ENCODE data around the gene ATXN10.

The ATXN10 gene

DNA sequence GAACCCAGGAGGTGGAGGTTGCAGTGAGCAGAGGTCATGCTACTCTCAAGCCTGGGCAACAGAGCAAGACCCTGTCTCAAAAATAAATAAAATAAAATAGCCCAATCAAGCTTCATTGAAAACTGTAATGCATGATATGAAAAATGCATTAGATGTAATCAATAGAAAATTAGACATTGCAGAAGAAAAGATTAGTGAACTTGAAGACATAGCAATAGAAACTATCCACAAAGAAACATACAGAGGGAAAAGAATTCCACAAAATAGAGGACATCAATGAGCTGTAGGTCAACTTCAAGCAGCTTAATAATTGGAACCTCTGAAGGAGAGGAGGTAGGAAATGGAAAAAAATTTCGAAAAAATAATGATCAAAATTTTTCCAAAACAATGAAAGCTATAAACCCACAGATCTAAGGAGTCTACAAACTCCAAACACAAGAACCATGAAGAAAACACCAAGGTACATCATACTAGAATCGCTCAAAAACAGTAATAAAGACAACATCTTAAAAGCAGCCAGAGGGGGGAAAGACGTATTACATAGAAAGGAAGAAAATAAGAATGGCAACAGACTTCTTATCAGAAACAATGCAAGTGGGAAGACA is 201.1 kb downstream of the ATXN10 start:
- no peak overlapping the region for H3K9ac ChIP-seq (ENCODE audit: low read length in 5 of 5)
- H3K27me3 ChIP-seq (ENCODE audit: control insufficient read depth in 5 of 5, insufficient read depth in 4 of 5, low read length in 5 of 5): peaks cover 17 to 37% (median 23%) of the 10 kb centered on the region in 5 donors
- no peaks in the 10 kb centered on the region for H3K36me3 ChIP-seq (ENCODE audit: control insufficient read depth in 5 of 5, insufficient read depth in 5 of 5, low read length in 5 of 5)
- H3K4me3 ChIP-seq (ENCODE audit: low read depth in 1 of 5, low read length in 5 of 5): no peak overlapping the region
- H3K9me3 ChIP-seq (ENCODE audit: control insufficient read depth in 5 of 5, low read length in 5 of 5): peaks cover 3 to 9% (median 7%) of the 10 kb centered on the region in 5 donors
- no peak overlapping the region for H3K27ac ChIP-seq (ENCODE audit: low read depth, low read length)
- no peaks in the 10 kb centered on the region for H3K4me1 ChIP-seq (ENCODE audit: control insufficient read depth in 5 of 5, insufficient read depth in 5 of 5, low read length in 5 of 5)

DNA sequence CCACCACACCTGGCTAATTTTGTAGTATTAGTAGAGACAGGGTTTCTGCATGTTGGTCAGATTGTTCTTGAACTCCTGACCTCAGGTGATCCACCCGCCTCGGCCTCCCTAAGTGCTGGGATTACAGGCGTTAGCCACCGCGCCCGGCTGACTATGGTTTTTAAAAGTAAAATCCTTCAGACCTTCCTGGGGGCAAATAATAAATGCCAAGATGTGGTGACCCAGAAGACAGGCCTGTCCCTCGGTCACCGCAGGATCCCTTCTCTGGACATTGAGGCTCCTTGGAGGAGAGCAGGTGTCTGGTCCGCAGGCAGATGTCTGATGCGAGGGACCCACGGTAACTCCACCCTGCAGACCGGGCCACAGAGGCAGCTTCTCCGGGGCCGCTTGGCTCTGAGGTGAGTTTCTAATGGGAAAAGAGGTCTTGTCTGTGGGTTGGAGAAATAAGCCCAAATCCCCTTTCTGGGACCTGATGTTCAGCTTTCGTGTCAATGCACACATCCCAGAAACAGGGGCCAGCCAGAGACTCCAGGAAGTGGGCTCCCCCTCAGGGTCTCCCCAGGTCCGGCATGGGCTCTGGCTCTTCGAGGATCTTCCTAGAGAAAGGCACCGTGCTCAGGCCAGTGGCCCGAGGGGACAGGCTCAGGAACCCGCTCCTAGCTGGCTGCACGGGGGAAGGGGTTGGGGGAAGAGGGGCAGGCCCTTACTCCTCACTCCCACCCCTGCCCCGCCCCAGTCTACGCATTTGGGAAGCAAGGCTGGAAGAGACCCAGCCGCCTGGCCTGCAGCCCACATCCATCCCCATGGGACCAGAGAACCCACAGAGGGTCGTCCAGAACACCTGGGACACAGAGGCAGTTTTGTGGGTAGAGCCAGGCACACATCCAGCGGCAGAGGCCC is 204.8 kb downstream of the ATXN10 start:
- no peak overlapping the region for H3K9ac ChIP-seq (ENCODE audit: low read length in 5 of 5)
- peaks cover 3 to 9% (median 7%) of the 10 kb centered on the region in 5 donors for H3K9me3 ChIP-seq (ENCODE audit: control insufficient read depth in 5 of 5, low read length in 5 of 5)
- no peak overlapping the region for H3K4me3 ChIP-seq (ENCODE audit: low read depth in 1 of 5, low read length in 5 of 5)
- H3K27me3 ChIP-seq (ENCODE audit: control insufficient read depth in 5 of 5, insufficient read depth in 4 of 5, low read length in 5 of 5): peaks cover 36 to 52% (median 39%) of the 10 kb centered on the region in 5 donors
- H3K4me1 ChIP-seq (ENCODE audit: control insufficient read depth in 5 of 5, insufficient read depth in 5 of 5, low read length in 5 of 5): peaks cover 0 to 7% (median 5%) of the 10 kb centered on the region in 5 donors
- H3K27ac ChIP-seq (ENCODE audit: low read depth, low read length): no peak overlapping the region
- no peaks in the 10 kb centered on the region for H3K36me3 ChIP-seq (ENCODE audit: control insufficient read depth in 5 of 5, insufficient read depth in 5 of 5, low read length in 5 of 5)

DNA sequence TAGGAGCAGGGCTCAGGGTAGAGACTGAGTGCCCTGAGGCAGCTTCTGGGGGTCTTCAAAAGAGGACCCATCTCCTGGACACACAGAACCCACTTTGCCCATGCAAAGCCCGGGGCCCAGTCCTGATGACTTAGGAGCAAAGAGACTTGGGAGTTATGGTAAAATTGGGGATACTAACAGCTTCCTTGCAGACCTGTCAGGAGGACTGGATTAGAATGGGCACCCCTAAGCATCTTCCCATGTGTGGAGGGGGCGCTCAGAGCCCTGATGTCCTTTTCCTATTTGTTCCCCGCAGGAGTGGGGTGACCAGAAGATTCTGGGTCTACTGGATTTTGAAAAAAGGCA is 205.4 kb downstream of the ATXN10 start:
- peaks cover 40 to 58% (median 42%) of the 10 kb centered on the region in 5 donors for H3K27me3 ChIP-seq (ENCODE audit: control insufficient read depth in 5 of 5, insufficient read depth in 4 of 5, low read length in 5 of 5)
- H3K9ac ChIP-seq (ENCODE audit: low read length in 5 of 5): no peak overlapping the region
- H3K9me3 ChIP-seq (ENCODE audit: control insufficient read depth in 5 of 5, low read length in 5 of 5): peaks cover 3 to 9% (median 7%) of the 10 kb centered on the region in 5 donors
- H3K36me3 ChIP-seq (ENCODE audit: control insufficient read depth in 5 of 5, insufficient read depth in 5 of 5, low read length in 5 of 5): no peaks in the 10 kb centered on the region
- H3K27ac ChIP-seq (ENCODE audit: low read depth, low read length): no peak overlapping the region
- no peak overlapping the region for H3K4me3 ChIP-seq (ENCODE audit: low read depth in 1 of 5, low read length in 5 of 5)
- peaks cover 0 to 7% (median 5%) of the 10 kb centered on the region in 5 donors for H3K4me1 ChIP-seq (ENCODE audit: control insufficient read depth in 5 of 5, insufficient read depth in 5 of 5, low read length in 5 of 5)

DNA sequence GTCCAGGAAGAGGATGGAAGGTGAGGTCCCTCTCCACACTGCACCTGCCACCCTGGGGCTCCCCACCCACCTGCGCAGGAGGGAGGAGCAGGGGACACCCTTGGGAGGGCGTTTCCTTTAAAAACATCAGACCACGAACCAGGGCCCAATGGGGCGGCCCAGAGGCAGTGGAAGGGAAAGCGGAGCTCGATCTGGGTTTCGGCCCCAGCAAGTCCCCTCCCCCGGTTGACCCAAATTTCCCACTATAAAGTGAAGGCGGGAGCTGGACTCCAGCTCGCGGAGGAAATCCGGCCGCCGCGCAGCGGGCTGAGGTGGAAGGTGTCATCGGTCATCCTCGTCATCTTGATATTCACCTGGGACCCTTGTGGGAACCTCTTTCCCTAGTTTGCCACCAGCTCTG is 206.0 kb downstream of the ATXN10 start:
- no peaks in the 10 kb centered on the region for H3K36me3 ChIP-seq (ENCODE audit: control insufficient read depth in 5 of 5, insufficient read depth in 5 of 5, low read length in 5 of 5)
- H3K4me3 ChIP-seq (ENCODE audit: low read depth in 1 of 5, low read length in 5 of 5): no peak overlapping the region
- no peak overlapping the region for H3K9ac ChIP-seq (ENCODE audit: low read length in 5 of 5)
- H3K27me3 ChIP-seq (ENCODE audit: control insufficient read depth in 5 of 5, insufficient read depth in 4 of 5, low read length in 5 of 5): peaks cover 46 to 65% (median 49%) of the 10 kb centered on the region in 5 donors
- peaks cover 0 to 7% (median 5%) of the 10 kb centered on the region in 5 donors for H3K4me1 ChIP-seq (ENCODE audit: control insufficient read depth in 5 of 5, insufficient read depth in 5 of 5, low read length in 5 of 5)
- H3K9me3 ChIP-seq (ENCODE audit: control insufficient read depth in 5 of 5, low read length in 5 of 5): peaks cover 0 to 9% (median 4%) of the 10 kb centered on the region in 5 donors
- H3K27ac ChIP-seq (ENCODE audit: low read depth, low read length): no peak overlapping the region

DNA sequence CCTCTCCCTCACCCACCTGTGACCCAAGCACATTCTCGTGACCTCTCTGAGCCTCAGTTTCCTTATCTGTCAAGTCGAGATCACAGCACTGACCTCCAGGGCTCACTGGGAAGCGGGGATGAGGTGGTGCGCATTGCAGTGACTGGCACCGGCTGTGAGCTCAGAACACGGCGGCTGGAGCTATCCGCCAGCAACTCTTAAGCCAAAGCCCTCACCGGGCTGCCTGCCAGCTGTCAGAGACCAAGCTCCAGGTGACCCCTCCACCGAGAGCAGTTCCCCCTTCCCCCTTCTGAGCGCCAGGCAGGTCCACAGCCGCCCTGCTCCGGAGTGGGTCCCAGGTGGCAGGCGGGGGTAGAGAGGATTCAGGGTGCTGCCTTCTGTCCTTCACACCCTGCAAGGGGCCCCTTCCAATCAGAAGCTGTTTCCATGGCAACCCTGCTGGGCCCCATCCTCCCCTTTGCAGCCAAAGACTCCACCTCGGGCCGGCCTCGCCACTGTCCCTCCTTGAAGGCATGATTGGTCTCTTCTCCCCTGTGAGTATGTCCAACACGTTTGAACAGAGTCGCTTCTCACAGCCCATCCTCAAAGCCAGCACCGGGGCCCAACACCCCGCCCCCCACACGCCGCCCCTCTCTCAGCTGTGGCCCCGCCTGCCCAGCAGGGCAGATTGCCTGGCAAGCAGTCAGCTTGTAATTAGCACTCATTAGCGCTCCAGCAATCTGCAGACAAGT is 206.6 kb downstream of the ATXN10 start:
- Histone ChIP-seq H3K4me3 (ENCODE audit: low read depth in 1 of 5, low read length in 5 of 5) (no peak overlapping the region), H3K27ac (ENCODE audit: low read depth, low read length) (no peak overlapping the region), H3K36me3 (ENCODE audit: control insufficient read depth in 5 of 5, insufficient read depth in 5 of 5, low read length in 5 of 5) (no peaks in the 10 kb centered on the region), H3K27me3 (ENCODE audit: control insufficient read depth in 5 of 5, insufficient read depth in 4 of 5, low read length in 5 of 5) (peaks cover 52 to 70% (median 55%) of the 10 kb centered on the region in 5 donors), H3K4me1 (ENCODE audit: control insufficient read depth in 5 of 5, insufficient read depth in 5 of 5, low read length in 5 of 5) (peaks cover 0 to 7% (median 5%) of the 10 kb centered on the region in 5 donors), H3K9ac (ENCODE audit: low read length in 5 of 5) (no peak overlapping the region), H3K9me3 (ENCODE audit: control insufficient read depth in 5 of 5, low read length in 5 of 5) (peaks cover 0 to 4% (median 0%) of the 10 kb centered on the region in 5 donors)

DNA sequence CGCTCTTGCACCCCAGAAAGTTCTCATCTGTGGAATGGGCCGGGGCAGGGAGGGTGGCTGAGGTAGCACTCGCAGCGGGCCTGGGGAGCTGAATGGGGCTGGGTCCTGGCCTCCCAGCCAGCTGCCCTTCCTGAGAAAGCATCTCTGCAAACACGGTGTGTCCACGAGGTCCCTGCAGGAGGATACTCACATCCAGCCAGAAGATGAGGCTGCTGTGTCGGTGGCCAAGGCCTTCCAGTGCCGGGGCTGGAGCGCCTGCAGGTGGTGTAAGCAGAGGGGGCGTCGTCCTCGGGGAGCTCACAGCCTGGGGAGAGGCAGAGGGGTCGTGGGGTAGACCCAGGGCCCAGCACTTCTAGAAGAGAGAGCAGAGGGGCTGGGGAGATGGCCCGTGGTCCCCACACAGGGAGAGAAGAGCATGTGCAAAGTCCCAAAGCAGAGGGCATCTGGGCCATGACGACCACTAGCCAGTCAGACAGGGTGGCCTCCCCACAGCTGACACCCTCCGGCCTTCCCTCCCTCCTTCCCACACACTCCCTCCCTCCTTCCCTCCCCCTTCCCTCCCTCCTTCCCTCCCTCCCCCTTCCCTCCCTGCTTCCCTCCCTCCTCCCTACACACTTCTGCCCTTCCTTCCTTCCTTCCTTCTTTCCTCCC is 207.4 kb downstream of the ATXN10 start:
- Histone ChIP-seq H3K9me3 (ENCODE audit: control insufficient read depth in 5 of 5, low read length in 5 of 5) (peaks cover 0 to 2% (median 0%) of the 10 kb centered on the region in 5 donors), H3K4me1 (ENCODE audit: control insufficient read depth in 5 of 5, insufficient read depth in 5 of 5, low read length in 5 of 5) (peaks cover 0 to 7% (median 5%) of the 10 kb centered on the region in 5 donors), H3K9ac (ENCODE audit: low read length in 5 of 5) (no peak overlapping the region), H3K27ac (ENCODE audit: low read depth, low read length) (no peak overlapping the region), H3K36me3 (ENCODE audit: control insufficient read depth in 5 of 5, insufficient read depth in 5 of 5, low read length in 5 of 5) (no peaks in the 10 kb centered on the region), H3K27me3 (ENCODE audit: control insufficient read depth in 5 of 5, insufficient read depth in 4 of 5, low read length in 5 of 5) (peaks cover 60 to 75% (median 62%) of the 10 kb centered on the region in 5 donors), H3K4me3 (ENCODE audit: low read depth in 1 of 5, low read length in 5 of 5) (no peak overlapping the region)

DNA sequence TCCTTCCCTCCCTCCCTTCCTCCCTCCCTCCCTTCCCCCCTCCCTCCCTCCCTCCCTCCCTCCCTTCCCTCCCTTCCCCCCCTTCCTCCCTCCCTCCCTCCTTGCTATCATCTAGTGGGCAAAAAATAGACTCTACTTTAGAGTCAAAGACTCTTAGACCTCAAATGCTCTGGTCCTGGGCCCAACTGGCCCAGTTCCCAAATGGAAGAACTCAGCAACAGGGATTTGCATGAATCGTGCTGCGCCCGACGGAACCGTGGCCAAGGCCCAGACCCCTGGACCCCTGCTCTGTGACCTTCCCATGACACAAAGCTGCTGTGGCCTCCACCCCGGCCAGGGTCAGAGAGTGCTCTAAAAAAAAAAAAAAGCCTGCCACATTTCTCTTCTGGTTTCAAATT is 207.9 kb downstream of the ATXN10 start:
- Histone ChIP-seq H3K9me3 (ENCODE audit: control insufficient read depth in 5 of 5, low read length in 5 of 5) (no peaks in the 10 kb centered on the region), H3K36me3 (ENCODE audit: control insufficient read depth in 5 of 5, insufficient read depth in 5 of 5, low read length in 5 of 5) (no peaks in the 10 kb centered on the region), H3K27ac (ENCODE audit: low read depth, low read length) (no peak overlapping the region), H3K4me1 (ENCODE audit: control insufficient read depth in 5 of 5, insufficient read depth in 5 of 5, low read length in 5 of 5) (peaks cover 0 to 7% (median 5%) of the 10 kb centered on the region in 5 donors), H3K4me3 (ENCODE audit: low read depth in 1 of 5, low read length in 5 of 5) (no peak overlapping the region), H3K27me3 (ENCODE audit: control insufficient read depth in 5 of 5, insufficient read depth in 4 of 5, low read length in 5 of 5) (peaks cover 65 to 80% (median 68%) of the 10 kb centered on the region in 5 donors), H3K9ac (ENCODE audit: low read length in 5 of 5) (no peak overlapping the region)

DNA sequence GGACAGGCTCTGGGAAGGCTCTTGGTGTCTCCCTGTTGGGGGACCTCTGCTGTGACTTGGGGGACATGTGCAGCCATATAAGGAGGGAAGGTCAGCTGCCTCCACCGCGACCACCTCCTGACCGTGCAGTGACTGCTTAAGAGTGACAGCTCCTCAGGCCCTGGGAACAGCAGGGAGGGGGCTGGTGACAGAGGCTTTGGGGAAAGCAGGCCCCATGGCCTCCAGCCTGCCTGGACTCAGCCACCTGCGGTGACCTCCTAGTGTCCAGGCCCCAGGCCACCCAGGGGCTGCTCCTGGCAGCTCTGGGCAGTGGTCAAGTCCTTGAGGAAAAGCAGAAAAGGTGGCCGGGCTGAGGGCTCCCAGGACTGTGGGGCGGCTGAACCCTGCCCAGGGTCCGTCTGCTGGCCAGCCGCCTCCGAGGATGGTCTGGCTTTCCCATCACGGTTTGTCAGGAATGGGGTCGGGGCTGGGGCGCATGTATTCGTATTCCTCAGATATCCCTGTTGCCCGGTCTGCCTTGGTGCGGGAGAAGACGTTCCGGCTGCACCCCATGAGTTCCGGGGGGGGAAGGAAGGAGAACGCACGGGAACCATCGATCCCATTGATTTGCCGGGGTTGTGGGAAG is 208.6 kb downstream of the ATXN10 start:
- Histone ChIP-seq H3K36me3 (ENCODE audit: control insufficient read depth in 5 of 5, insufficient read depth in 5 of 5, low read length in 5 of 5) (no peaks in the 10 kb centered on the region), H3K4me1 (ENCODE audit: control insufficient read depth in 5 of 5, insufficient read depth in 5 of 5, low read length in 5 of 5) (peaks cover 0 to 7% (median 5%) of the 10 kb centered on the region in 5 donors), H3K27me3 (ENCODE audit: control insufficient read depth in 5 of 5, insufficient read depth in 4 of 5, low read length in 5 of 5) (peaks cover 71 to 86% (median 72%) of the 10 kb centered on the region in 5 donors), H3K9me3 (ENCODE audit: control insufficient read depth in 5 of 5, low read length in 5 of 5) (no peaks in the 10 kb centered on the region), H3K4me3 (ENCODE audit: low read depth in 1 of 5, low read length in 5 of 5) (no peak overlapping the region), H3K27ac (ENCODE audit: low read depth, low read length) (no peak overlapping the region), H3K9ac (ENCODE audit: low read length in 5 of 5) (no peak overlapping the region)
